GM12874 (cell line): ENCODE results near the gene SLCO3A1.

ENCODE experiments used
- TF ChIP-seq, protein P1 (sequence below): IDR thresholded peaks from 2 replicates; pipeline ENCODE4 v1.5.1; 2011; ENCODE audit warnings: low read depth, mild to moderate bottlenecking, control low read depth, low read length, moderate library complexity; ENCODE audit not compliant: insufficient read depth

SLCO3A1 gene

GRCh38 chr15:91853511-91853947 lies at the start of gene SLCO3A1:
TSS of gene SLCO3A1 (plus strand) at chr15:91853708.
- TF ChIP-seq, protein P1, sequence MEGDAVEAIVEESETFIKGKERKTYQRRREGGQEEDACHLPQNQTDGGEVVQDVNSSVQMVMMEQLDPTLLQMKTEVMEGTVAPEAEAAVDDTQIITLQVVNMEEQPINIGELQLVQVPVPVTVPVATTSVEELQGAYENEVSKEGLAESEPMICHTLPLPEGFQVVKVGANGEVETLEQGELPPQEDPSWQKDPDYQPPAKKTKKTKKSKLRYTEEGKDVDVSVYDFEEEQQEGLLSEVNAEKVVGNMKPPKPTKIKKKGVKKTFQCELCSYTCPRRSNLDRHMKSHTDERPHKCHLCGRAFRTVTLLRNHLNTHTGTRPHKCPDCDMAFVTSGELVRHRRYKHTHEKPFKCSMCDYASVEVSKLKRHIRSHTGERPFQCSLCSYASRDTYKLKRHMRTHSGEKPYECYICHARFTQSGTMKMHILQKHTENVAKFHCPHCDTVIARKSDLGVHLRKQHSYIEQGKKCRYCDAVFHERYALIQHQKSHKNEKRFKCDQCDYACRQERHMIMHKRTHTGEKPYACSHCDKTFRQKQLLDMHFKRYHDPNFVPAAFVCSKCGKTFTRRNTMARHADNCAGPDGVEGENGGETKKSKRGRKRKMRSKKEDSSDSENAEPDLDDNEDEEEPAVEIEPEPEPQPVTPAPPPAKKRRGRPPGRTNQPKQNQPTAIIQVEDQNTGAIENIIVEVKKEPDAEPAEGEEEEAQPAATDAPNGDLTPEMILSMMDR: no peak

DNA sequence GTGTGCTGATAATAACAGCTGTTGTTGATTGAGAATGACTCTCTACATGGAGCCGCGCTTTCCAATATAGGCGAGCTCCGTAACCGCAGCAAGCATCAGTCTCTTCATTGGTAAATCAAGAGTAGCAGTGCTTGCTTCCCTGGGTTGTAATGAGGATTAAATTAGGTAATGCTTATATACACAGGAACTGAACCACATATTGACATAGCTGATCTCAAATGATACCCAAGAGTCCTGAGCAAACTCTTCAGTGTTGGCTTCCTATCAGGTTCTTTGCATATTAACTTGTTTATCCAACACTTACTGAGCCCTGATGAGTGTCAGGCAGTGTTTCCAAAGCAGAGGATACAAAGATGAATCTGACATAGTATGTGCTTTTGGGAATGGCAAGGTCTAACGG lies 46.4 kb upstream of the SLCO3A1 start:
- TF ChIP-seq, protein P1: no peak

GRCh38 chr15:91813924-91814323 lies 39.6 kb upstream of the SLCO3A1 start:
- TF ChIP-seq, protein P1: no peak

DNA sequence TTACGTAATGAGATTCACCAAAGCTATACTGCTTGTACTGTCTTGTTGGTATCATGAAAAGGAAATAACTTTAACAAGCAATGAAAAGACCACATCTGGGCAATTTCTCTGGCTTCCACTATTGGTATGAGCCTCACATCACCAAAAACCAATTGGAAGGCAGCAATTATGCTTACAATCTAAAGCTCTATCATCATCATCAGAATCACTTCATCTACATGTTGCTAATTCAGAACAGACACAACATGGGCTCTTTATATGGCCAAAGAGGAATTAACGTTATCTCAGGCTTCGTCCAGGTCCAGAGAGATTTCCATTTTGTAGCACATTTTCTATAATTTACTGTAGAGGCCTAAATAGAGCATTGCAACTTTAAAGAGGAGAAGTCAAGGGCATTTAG lies 36.6 kb upstream of the SLCO3A1 start:
- TF ChIP-seq, protein P1: no peak

- TF ChIP-seq, protein P1: no peak
These were observed 32.0 kb upstream of the SLCO3A1 start for GRCh38 chr15:91821458-91821857.

DNA sequence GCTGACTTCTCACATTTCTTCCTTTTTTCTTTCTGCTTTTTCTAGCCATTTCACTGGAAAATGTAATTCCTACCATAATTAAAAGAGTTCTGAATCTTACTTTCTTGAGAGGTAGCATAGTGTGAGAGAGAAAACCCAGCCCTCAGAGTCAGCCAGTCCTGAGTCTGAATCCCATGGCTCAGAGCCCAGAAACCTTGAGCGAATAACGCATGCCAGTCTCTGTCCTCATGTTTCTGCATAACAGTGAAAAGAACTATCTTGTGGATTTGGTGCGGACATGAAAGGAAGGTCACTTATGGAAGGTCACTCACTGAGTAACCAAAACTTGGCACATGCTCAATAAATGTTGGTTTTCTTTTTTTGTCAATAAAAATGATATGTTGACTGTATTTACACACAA lies 29.3 kb upstream of the SLCO3A1 start:
- TF ChIP-seq, protein P1: no peak

DNA sequence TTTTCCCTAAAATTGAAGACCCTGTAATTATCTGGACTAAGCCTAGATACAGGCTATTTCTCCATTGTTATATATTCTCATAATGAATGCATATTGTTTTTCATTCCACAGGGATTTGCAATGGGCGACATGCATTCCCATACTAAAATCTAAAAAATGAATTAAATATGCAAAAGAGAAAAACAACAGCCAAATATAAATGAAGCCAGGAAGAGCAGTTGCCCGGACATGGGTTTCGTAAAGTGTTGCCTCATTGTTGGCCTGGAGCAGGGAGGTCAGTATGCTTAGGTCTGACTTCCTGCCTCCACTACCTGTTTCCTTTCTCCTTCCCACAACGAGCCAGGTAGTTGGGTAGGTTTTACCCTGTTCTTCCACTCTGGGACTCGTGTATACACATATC lies 27.1 kb upstream of the SLCO3A1 start:
- TF ChIP-seq, protein P1: no peak

- TF ChIP-seq, protein P1: no peak
These were observed 20.5 kb upstream of the SLCO3A1 start for GRCh38 chr15:91833056-91833455.
